SK-N-MC (cell line): Measurements from ENCODE around the gene JPH3.

Source experiments
- DNase-seq: peaks from one replicate; pipeline ENCODE4 v3.0.0-alpha.2; 2011; ENCODE audit warnings: low read depth, low spot score
- H3K27ac ChIP-seq: fragments of 200-600 bp; sonication (generic); 2 replicates; pipeline ENCODE4 v1.5.1; 2016; ENCODE audit warnings: mixed run types
- H3K36me3 ChIP-seq: fragments of 200-600 bp; sonication (generic); 2 replicates; pipeline ENCODE4 v1.6.1; 2017; ENCODE audit warnings: antibody characterized with exemption, low read length, mixed read lengths; ENCODE audit not compliant: insufficient read depth
- H3K4me3 ChIP-seq: fragments of 200-600 bp; sonication (generic); 2 replicates; pipeline ENCODE4 v1.5.1; 2016
- H3K9ac ChIP-seq: fragments of 200-600 bp; sonication (generic); 2 replicates; pipeline ENCODE4 v1.8.0; 2017; ENCODE audit warnings: mixed run types, mixed read lengths; ENCODE audit not compliant: insufficient read length
- H3K9me3 ChIP-seq: fragments of 200-600 bp; sonication (generic); 2 replicates; pipeline ENCODE4 v1.6.1; 2017; ENCODE audit warnings: low read depth, mild to moderate bottlenecking, antibody characterized with exemption, low read length, moderate library complexity, mixed read lengths
- EZH2 ChIP-seq: fragments of 200-600 bp; sonication (generic); IDR thresholded peaks from one replicate; pipeline ENCODE4 v1.6.1; 2017; ENCODE audit warnings: antibody characterized with exemption
- FOXP2 ChIP-seq: optimal IDR thresholded peaks from 2 replicates; pipeline ENCODE3; 2011; ENCODE audit warnings: mild to moderate bottlenecking, moderate library complexity; ENCODE audit not compliant: insufficient read depth; ENCODE audit errors: extremely low read length, control extremely low read depth
- POLR2AphosphoS5 ChIP-seq: IDR thresholded peaks from 2 replicates; pipeline ENCODE4 v1.6.1; 2012; ENCODE audit warnings: mild to moderate bottlenecking, low read depth, low read length, borderline replicate concordance

JPH3 gene

DNA sequence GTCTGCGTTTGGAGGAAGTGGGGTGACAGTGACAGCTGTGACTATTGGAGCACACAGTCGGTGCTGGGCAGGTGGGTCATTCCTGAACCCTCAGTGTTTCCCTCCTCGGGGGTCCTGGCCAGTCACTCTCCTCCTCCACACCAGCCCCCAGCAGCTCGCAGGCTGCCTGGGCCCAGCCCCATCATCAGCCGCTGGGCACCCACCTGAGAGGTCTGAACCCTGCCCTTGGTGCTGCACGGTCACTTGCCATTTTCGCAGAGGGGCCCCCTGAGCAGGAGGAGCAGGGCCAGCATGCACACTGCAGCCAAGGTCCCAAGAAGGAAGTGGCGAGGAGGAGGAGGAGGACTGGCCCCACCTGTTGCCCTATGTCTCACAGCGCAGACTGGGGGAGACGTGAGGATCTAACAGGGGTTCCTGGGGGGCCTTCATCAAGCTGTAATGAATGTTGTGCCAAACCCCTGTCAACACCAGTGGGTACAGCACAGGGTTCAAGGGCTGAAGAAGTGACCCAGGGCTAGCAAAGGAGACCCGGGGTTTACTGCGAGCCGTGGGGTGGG, 23.0 kb downstream of the JPH3 start:
- H3K27ac ChIP-seq = no peak overlapping the region
- no peaks in the 10 kb centered on the region for H3K9me3 ChIP-seq
- no peaks in the 10 kb centered on the region for H3K36me3 ChIP-seq
- no peak for DNase-seq
- no peak overlapping the region for H3K9ac ChIP-seq
- no peak overlapping the region for H3K4me3 ChIP-seq
- no peak for TF ChIP-seq FOXP2
- TF ChIP-seq EZH2 = no peak
- no peak for TF ChIP-seq POLR2AphosphoS5

- no peaks in the 10 kb centered on the region for H3K36me3 ChIP-seq
- DNase-seq = no peak
- H3K9me3 ChIP-seq = no peaks in the 10 kb centered on the region
- H3K9ac ChIP-seq = no peak overlapping the region
- H3K4me3 ChIP-seq = no peak overlapping the region
- H3K27ac ChIP-seq = no peak overlapping the region
- no peak for TF ChIP-seq FOXP2
- no peak for TF ChIP-seq EZH2
- TF ChIP-seq POLR2AphosphoS5 = no peak
Observed at GRCh38 chr16:87626401-87626800, 24.1 kb downstream of the JPH3 start.

DNA sequence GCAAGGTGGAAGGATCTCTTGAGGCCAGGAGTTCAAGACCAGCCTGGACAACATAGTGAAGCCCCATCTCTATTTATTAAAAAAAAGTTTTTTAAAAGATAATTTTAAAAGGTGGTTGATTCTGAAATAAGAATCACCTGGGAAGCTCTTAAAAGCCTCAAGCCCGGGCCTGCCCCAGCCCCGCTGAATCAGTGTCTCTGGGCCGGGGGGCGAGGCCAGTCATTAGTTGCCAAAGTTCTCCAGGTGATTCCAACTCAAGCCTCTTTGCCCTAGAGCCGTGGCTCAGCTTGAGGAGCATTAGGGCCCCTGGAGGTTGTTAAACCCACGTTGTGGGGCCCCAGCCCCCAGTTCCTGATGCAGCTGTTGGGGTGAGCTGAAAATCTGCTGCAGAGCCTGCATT, 24.6 kb downstream of the JPH3 start:
- Histone ChIP-seq H3K36me3 (no peaks in the 10 kb centered on the region), H3K9ac (no peak overlapping the region), H3K27ac (no peak overlapping the region), H3K9me3 (no peaks in the 10 kb centered on the region), H3K4me3 (no peak overlapping the region)
- TF ChIP-seq EZH2 (no peak), FOXP2 (no peak), POLR2AphosphoS5 (no peak)
- DNase-seq = no peak

DNA sequence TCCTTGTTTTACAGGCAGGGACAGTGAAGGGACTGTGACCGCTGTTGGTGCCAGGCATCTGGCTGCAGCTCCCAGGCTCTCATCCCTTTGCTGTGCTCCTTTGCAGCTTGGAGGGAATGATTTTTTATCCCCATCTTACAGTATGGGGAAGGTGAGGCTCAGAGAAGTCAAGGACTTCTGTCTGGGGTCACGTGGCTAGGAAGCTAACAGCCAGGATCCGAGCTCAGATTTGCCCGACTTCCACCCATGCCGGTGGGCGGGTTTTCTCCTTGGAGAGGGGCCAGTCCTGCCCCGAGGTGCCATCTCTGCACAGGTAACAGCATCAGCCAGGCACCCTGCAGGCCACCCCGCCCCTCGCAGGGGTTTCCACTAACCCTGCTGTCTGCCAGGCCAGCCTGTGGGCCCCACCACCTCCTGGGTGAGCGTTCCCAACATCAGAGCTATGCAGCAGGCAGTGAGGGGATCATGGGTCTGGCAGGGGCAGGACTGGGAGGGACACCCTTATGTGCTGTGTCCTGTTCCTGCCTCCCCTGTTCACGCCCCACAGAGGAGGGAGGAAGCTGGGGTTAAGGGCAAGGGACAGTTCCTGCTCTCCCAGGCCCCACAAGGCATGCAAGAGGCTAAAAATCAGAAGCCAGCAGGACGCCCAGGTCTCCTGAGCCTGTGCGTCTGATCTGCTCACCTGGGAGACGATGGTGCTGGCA, 25.4 kb downstream of the JPH3 start:
- H3K4me3 ChIP-seq = no peak overlapping the region
- DNase-seq = no peak
- H3K9ac ChIP-seq = no peak overlapping the region

DNA sequence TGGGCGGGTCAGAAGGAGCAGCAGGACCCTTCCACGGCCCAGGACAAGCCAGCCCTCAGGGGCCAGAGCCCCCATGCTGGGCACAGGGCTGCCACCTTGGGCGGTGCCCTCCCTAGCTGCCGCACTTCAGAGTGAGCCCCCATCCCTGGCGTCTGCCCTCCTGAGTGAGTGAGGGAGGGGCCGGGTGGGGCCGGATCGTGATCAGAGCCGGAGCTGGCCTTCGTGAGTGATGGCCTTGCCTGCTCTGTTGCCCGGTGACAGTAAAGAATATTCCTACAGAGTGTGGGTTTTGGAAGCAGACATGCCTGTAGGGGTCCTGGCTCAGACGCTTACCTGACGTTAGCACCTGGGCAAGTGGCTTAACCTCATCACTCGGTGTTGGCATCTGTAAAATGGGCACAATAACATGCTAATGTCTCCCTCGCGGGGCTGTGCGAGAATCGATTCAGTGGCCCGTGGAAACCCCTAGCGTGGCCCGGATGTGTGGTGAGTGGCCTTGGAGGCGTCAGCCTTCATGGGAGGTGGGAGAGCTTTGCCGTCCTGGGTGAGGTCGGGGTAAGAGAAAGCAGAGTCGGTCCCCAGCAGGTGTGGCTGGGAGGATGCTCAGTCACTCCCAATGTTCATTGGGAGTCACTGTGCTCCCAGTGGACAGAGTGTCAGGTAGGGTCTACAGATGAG, 26.1 kb downstream of the JPH3 start:
- no peak for DNase-seq
- no peak overlapping the region for H3K4me3 ChIP-seq
- no peaks in the 10 kb centered on the region for H3K9me3 ChIP-seq
- no peaks in the 10 kb centered on the region for H3K36me3 ChIP-seq
- TF ChIP-seq EZH2 = no peak
- no peak for TF ChIP-seq FOXP2
- TF ChIP-seq POLR2AphosphoS5 = no peak
- no peak overlapping the region for H3K27ac ChIP-seq
- H3K9ac ChIP-seq = no peak overlapping the region

More for the DNA sequence above, 25.4 kb downstream of the JPH3 start:
- Histone ChIP-seq H3K36me3 (no peaks in the 10 kb centered on the region), H3K27ac (no peak overlapping the region), H3K9me3 (no peaks in the 10 kb centered on the region)
- TF ChIP-seq FOXP2 (no peak), POLR2AphosphoS5 (no peak), EZH2 (no peak)

- no peak for DNase-seq
- H3K36me3 ChIP-seq = no peaks in the 10 kb centered on the region
- no peaks in the 10 kb centered on the region for H3K9me3 ChIP-seq
- no peak overlapping the region for H3K4me3 ChIP-seq
- H3K27ac ChIP-seq = no peak overlapping the region
- TF ChIP-seq EZH2 (no peak), POLR2AphosphoS5 (no peak), FOXP2 (no peak)
- no peak overlapping the region for H3K9ac ChIP-seq
Observed at GRCh38 chr16:87628940-87629339, 26.6 kb downstream of the JPH3 start.

DNA sequence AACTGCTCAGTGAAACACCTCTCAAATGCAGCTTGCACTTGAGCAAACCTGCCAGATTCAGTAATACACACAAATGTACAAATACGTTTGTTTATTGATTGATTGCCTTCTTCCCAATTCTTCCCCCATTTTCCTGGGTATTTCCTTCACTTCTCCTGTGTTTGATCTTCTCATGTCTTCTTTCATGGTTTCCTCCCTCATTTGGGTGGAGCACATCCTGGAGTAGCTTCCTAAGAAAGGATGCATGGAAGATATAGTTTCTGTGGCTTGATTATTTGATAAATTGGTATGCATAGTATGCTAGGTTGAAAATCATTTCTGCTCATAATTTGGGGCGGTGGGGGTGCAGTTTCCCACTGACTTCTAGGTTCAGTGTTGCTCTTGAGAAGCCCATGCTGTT, 28.8 kb downstream of the JPH3 start:
- no peak overlapping the region for H3K27ac ChIP-seq
- H3K36me3 ChIP-seq = no peaks in the 10 kb centered on the region
- no peak for DNase-seq
- TF ChIP-seq FOXP2 (no peak), EZH2 (no peak), POLR2AphosphoS5 (no peak)
- no peak overlapping the region for H3K9ac ChIP-seq
- no peak overlapping the region for H3K4me3 ChIP-seq
- no peaks in the 10 kb centered on the region for H3K9me3 ChIP-seq

DNA sequence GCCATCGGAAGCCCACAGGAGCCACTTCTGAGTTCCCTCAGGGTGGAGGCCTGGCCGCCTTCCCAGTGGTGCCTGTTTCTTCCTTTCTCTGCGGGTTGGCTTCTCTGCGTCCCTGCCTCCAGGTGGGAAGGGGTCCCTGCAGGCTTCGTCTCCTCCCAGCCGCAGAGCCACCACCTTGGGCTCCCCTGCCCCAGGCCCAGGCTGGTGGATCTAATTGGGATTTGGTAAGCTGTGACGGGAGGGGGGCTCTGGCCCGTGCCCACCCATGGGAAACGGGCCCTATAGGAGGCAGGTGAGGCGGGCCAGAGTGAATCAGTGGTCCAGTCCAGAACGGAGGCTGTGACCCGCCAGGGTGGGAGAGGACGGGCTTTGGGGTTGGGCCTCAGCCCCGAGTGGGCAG, 32.1 kb downstream of the JPH3 start:
- H3K9me3 ChIP-seq = no peaks in the 10 kb centered on the region
- TF ChIP-seq EZH2 = no peak
- no peak for TF ChIP-seq POLR2AphosphoS5
- no peak for TF ChIP-seq FOXP2
- DNase-seq = no peak
- no peaks in the 10 kb centered on the region for H3K36me3 ChIP-seq
- no peak overlapping the region for H3K4me3 ChIP-seq
- H3K27ac ChIP-seq = no peak overlapping the region
- H3K9ac ChIP-seq = no peak overlapping the region

- no peak for DNase-seq
- TF ChIP-seq POLR2AphosphoS5 (no peak), EZH2 (no peak), FOXP2 (no peak)
- H3K9ac ChIP-seq = no peak overlapping the region
- no peak overlapping the region for H3K27ac ChIP-seq
- no peak overlapping the region for H3K4me3 ChIP-seq
- H3K9me3 ChIP-seq = no peaks in the 10 kb centered on the region
- no peaks in the 10 kb centered on the region for H3K36me3 ChIP-seq
Observed at GRCh38 chr16:87635541-87636049, 33.3 kb downstream of the JPH3 start.
